Measurements from ENCODE around the gene STK39. TPM values are rescaled to one million over a fixed set of nuclear protein-coding genes. Genes with fewer than 3 reads are reported as not detected.

Gene STK39
- total RNA-seq, 1 donor from 2014 or later = 24.6 TPM

DNA sequence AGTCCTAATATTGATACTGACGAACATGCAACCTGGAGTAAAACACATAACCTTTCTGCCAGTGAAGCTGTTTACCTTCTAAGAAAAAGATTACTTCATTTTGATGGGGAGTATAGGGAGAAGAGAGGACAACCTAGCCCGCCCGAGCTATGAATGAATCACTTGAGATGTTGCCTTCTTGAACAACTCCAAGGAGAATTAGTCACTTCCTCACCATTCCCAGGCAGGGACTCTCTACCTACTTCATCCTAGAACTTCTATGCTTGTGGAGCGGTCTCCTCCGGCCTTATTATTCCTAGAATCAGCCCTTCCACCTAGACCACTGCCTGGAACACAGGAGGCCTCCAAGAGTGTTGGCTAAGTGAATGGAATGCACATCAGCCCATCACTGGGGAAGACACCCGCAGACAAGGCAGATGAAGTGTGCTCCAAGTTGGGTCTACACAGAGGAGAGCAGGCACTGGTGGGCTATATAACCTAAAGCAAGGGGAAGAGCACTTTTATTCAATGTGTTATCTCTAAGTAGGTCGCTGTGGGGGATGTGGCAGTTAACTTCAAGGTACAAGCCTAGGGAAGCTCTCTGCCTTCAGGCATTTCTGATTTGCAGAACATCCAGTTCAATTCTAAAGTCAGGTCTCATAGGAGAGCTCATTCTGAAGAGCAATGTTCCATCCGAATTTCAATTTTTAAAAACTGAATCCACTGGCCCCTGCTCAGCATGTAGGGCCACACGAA, 57.4 kb downstream of the STK39 start:
- intact Hi-C loops (cut with DNase I) = no loop called here

DNA sequence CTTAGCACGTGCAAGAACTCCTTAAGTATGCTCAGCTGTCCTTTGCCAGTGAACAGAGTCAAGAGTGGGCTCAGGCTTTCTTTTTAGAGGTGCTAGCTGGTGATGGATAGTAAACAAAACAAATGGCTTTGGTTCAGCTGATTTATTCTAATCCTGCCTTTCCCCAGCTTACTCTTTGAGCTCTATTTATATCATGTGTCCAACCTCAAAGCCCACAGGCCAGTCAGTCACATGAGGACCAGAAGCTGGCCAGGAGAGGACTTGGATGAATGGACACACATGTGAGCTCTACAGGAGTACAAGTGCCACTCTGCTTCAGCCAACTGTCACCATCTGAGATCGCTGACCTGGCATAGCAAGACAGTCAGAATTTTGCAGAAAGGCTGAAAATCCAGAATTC, 59.4 kb downstream of the STK39 start:
- no peak for DNase-seq (ENCODE audit: low spot score)
- intact Hi-C loops (cut with DNase I) = no loop called here

More for the DNA sequence above, 57.4 kb downstream of the STK39 start:
- DNase-seq (ENCODE audit: low spot score) = no peak

DNA sequence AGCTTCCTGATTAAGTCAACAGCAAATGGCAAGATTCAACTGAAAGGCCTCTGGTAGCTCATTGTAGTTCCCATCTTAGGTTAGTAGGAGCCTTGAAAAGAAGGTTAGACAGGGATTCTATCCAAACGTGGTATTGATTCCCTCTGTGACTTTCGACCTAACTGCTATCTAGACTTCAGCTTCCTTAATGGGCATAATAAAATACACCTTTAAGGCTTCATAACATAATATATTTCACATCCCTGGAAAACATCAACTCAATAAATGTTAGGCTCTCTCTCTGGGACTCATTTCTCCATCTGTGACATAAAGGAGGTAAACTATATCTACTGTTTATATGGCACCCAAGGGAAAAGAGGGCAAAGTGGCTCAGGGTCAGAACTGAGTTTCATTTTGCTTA, 60.9 kb downstream of the STK39 start:
- no peak for DNase-seq (ENCODE audit: low spot score)

GRCh38 chr2:168185583-168186274, 61.7 kb downstream of the STK39 start:
- intact Hi-C loops (cut with DNase I) = no loop called here

More for the DNA sequence above, 60.9 kb downstream of the STK39 start:
- intact Hi-C loops (cut with DNase I) = no loop called here

DNA sequence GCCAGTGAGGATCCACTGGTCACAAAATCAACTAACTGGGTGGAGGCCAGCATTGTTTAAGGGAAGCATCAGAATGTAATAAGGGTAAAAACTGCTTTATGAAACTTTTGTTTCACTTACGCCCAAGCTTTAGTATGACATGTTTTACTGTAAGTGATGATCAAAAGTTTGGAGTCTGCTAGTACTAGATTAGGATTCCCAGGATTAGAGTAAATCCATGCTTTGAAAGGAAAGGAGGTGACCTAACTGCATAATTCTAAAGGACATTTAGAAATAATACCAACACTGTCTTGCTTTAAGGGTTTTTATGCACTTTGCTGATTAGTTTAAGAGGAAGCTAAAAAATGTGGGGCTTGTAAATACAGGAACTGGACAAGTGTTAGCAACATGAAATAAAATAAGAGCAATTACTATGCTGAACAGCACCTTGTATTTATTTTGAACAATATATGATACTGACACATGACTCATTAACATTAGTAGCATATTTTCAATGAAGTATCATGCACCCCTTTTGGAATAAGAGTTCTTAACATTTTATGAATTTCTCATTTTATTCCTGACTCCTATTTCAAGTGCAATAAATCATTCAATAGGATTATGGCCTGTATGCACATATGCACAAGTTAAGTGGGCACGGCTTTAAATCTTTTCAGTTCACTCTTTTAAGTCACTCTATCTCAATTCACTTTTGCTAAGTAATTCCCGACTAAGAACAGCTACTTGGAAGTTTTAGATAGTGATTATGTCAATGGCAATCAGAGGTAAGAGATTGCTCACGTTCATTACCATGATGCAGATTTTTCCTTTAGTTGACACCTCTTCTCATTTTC, 62.5 kb downstream of the STK39 start:
- intact Hi-C loops (cut with DNase I) = no loop called here
- no peak for DNase-seq (ENCODE audit: low spot score)

More at GRCh38 chr2:168185583-168186274, 61.7 kb downstream of the STK39 start:
- no peak for DNase-seq (ENCODE audit: low spot score)

- intact Hi-C loops (cut with DNase I) = no loop called here
- no peak for DNase-seq (ENCODE audit: low spot score)
Observed at GRCh38 chr2:168183308-168183997, 63.9 kb downstream of the STK39 start.

DNA sequence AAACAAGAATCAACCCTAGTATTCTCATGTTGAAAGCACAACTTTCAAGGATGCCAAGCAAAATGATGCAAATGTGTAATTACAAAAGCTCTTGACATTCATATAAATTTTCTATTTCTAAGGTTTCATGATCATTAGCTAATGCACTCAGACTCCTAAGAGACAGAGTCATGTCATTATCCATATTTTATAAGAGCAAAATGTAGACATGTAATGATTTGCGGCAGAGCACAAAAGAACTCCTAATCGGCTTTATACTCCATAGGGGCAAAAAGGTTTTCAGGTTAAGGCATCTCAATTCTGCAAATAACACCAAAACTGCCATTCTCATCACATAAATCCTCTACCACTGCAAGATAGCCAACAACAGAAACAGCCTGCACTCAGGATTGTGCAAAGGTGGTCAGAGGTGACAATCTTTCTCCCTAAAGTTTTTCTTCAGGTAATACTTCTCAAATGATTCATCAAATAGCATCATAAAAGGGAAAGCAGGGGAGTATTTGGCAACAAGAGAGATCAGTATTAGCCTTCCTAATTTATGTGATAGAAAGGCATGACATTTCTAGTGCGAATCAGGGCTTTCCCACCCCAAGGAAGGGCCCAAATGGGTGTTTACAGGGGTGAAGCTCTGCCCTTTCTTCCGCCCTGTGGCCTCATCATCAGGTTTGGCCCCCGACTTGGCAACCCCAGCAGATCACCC, 64.7 kb downstream of the STK39 start:
- DNase-seq (ENCODE audit: low spot score) = no peak
- intact Hi-C loops (cut with DNase I) = no loop called here

GRCh38 chr2:168181825-168182224, 65.6 kb downstream of the STK39 start:
- DNase-seq (ENCODE audit: low spot score) = no peak
- intact Hi-C loops (cut with DNase I) = no loop called here

GRCh38 chr2:168180914-168181313, 66.5 kb downstream of the STK39 start:
- intact Hi-C loops (cut with DNase I) = no loop called here

GRCh38 chr2:168180483-168180882, 66.9 kb downstream of the STK39 start:
- intact Hi-C loops (cut with DNase I) = no loop called here
- DNase-seq (ENCODE audit: low spot score) = no peak

More at GRCh38 chr2:168180914-168181313, 66.5 kb downstream of the STK39 start:
- DNase-seq (ENCODE audit: low spot score) = no peak

DNA sequence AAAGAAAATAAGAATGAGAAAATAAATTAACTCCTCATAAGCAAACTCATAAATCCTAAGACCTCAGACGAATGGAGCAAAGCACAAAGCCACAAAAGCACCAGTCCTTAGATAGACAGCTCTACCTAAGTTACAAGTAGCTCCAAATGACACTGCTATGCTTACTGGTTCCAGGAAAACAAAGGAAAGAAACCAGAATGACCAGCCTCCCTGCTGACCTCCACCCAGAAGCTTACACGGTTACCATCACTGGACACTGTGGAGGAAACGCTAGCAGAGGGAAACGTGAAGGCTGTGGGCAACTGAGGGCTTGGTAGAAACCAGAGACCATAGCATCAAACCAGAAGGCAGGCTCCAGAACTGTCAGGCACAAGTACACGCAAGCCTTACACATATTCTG, 67.8 kb downstream of the STK39 start:
- no peak for DNase-seq (ENCODE audit: low spot score)
- intact Hi-C loops (cut with DNase I) = no loop called here

DNA sequence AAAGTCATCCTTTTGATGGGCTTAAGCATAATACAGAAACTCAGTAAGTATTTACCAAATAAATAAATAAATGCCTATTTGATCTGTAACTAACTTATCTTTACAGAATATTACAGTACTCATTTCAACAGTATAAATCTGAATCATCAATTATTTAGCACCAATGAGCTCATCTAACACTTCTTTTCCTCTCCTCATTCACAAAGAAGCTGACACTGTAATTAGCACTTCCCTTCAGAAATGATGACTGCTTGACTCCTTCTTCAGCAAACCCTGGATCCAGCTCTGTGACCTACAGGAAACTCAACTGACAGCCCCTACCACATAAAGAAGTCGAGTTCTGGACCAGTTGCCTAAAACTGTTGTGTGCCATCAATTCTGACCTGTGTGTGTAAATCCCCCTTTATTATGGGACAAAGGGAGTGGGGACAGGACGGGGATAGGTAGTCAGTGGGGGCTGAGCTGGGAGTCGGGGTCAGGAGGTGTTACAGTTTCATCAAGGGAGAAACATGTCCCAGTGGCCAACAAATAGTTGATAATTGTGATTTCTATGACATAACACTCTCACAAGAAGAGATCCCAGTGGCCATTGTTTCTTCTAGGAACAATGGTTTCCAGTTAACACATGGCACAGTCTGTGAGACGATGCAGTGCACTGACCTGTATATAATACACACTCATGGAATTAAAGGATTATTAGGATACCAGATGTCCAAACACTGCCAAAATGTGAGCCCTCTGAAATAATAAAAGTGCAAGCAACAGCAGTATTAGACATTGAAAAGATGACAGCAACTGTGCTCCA, 68.7 kb downstream of the STK39 start:
- intact Hi-C loops (cut with DNase I) = no loop called here
- DNase-seq (ENCODE audit: low spot score) = no peak

DNA sequence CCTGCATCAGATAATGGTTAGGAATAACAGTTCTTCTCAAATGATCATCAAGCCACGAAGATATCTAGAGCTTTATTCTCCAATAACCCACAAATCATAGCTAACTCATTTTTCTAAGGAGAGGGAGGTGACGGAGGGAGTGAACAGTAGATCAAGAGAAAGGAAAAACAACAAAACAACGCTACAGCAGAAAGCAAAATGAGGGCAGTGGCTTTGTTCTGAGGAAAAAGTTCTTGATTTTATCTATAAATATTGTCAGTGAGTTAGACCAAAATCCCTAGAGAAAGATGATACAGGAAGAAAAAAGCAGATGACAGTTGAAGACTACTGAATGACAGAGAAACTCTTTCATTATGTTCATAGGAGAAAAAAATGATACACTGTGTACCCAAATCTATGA, 71.0 kb downstream of the STK39 start:
- intact Hi-C loops (cut with DNase I) = no loop called here
- DNase-seq (ENCODE audit: low spot score) = no peak

- DNase-seq (ENCODE audit: low spot score) = no peak
- intact Hi-C loops (cut with DNase I) = no loop called here
Observed at GRCh38 chr2:168175469-168175868, 71.9 kb downstream of the STK39 start.

GRCh38 chr2:168174756-168175155, 72.6 kb downstream of the STK39 start:
- intact Hi-C loops (cut with DNase I) = no loop called here

DNA sequence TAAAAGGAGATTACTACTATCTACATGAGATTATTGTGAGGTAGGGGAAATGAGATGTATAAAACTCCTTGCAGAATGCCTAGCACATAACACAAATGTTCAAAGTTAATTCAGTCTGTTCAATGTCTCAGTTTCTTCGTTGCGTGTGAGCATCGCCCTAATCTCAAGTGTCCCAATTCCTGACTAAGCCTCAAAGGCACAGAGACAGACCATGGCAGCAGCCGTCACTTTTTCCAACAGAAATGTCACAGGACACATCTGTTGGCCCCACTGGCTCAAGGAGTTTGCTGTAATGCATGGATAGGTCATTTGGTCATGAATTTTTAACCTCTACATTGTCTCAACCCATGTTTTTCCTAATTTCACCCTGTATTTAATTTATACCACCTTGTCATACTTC, 75.3 kb downstream of the STK39 start:
- intact Hi-C loops (cut with DNase I) = no loop called here
- no peak for DNase-seq (ENCODE audit: low spot score)

More at GRCh38 chr2:168174756-168175155, 72.6 kb downstream of the STK39 start:
- no peak for DNase-seq (ENCODE audit: low spot score)

DNA sequence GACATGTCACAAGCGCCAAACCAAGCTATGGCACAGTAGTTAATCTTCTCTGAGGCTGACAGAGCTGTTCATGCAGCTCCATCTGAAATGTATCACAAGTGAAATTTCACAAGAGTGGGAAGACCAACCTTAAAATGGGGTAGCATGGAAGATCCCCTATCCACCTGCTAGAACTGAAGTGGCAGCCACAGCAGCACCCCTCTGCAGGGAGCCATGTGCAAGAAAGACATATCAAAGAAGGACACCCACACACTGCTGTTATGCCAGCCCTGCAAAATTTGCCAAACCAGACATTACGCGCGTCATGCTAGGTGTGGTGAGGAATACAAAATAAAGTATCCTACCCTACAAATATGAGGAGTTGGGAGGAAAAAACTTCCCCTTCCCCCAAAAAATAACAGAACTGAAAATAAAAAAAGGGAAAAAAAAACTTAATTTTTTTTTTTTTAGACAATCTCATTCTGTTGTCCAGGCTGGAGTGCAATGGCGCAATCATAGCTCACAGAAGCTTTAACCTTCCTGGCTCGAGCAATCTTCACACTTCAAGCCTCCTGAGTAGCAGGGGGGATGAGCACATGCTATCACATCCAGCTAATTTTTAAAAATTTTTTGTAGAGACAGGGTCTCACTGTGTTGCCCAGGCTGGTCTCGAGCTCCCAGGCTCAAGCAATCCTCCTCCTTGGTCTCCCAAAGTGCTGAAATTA, 76.2 kb downstream of the STK39 start:
- intact Hi-C loops (cut with DNase I) = no loop called here
- no peak for DNase-seq (ENCODE audit: low spot score)
